PFSK-1 (cell line): Measurements from ENCODE around the gene NR2C2AP.

Experiments
- POLR2AphosphoS5 ChIP-seq: IDR thresholded peaks from 2 replicates; pipeline ENCODE4 v1.6.1; 2012; ENCODE audit warnings: low read depth, mild to moderate bottlenecking, control low read depth, low read length, moderate library complexity
- REST ChIP-seq, 2 experiments: IDR thresholded peaks; 2 replicates each; pipeline versions ENCODE4 v1.6.1 to v1.8.0; 2011 to 2012; ENCODE audit warnings: low read depth in 2 of 2, low read length in 2 of 2, control low read depth in 1 of 2, inconsistent platforms in 1 of 2, mild to moderate bottlenecking in 1 of 2, moderate library complexity in 1 of 2; ENCODE audit not compliant: insufficient read depth in 1 of 2
- SIN3A ChIP-seq: IDR thresholded peaks from 2 replicates; pipeline ENCODE4 v1.6.1; 2012; ENCODE audit warnings: mild to moderate bottlenecking, low read length, moderate library complexity, borderline replicate concordance; ENCODE audit not compliant: insufficient read depth

DNA sequence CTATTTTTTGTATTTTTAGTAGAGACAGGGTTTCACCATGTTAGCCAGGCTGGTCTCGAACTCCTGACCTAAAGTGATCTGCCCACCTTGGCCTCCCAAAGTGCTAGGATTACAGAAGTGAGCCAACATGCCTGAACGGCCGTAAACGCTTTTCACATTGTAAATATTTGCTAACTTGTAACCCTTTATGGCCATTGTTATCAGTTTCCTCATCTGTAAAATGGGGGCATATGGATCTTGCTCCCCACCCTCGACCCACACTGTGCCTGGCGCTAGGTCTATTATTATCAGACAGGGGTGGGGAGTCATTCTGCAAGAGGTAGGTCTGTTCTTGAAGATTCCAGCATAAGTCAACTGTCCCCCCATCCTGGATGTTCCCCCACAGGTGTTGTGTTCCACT, 20.4 kb upstream of the NR2C2AP start:
- TF ChIP-seq SIN3A: no peak
- no peak for TF ChIP-seq REST (IDR thresholded peaks at IDR 0.05; ENCODE audit: insufficient read depth in 1 of 2, low read depth in 2 of 2, low read length in 2 of 2)
- no peak for TF ChIP-seq POLR2AphosphoS5
